NCI-H748 (cell line): ENCODE measurements around the gene ALDH16A1.

Source experiments
- DNase-seq: peaks from one replicate; lab custom pipeline; 2025; ENCODE audit not compliant: unreplicated experiment; lab: John Stamatoyannopoulos, UW

ALDH16A1 gene

GRCh38 chr19:49453013-49453756 is at the start of gene ALDH16A1:
TSS of gene ALDH16A1 (plus strand) at chr19:49453225. CDS start at chr19:49453332, 107 bp downstream.
- DNase-seq, result peak; percentile 99

GRCh38 chr19:49403404-49404187 is 49.4 kb upstream of the ALDH16A1 start:
- DNase-seq, result peak; percentile 95

- DNase-seq, result no peak
These were observed 45.9 kb upstream of the ALDH16A1 start for GRCh38 chr19:49407079-49407478.

- no peak for DNase-seq
These were observed 45.5 kb upstream of the ALDH16A1 start for GRCh38 chr19:49407482-49408015.

- no peak for DNase-seq
These were observed 44.1 kb upstream of the ALDH16A1 start for GRCh38 chr19:49408816-49409440.

GRCh38 chr19:49409441-49410029 is 43.5 kb upstream of the ALDH16A1 start:
- DNase-seq, result peak; percentile 21

- no peak for DNase-seq
These were observed 41.2 kb upstream of the ALDH16A1 start for GRCh38 chr19:49411681-49412326.

- DNase-seq, result no peak
These were observed 39.7 kb upstream of the ALDH16A1 start for GRCh38 chr19:49413348-49413747.

GRCh38 chr19:49414256-49414655 is 38.8 kb upstream of the ALDH16A1 start:
- DNase-seq, result no peak

GRCh38 chr19:49415102-49415809 is 37.8 kb upstream of the ALDH16A1 start:
- no peak for DNase-seq

- DNase-seq, result no peak
These were observed 37.2 kb upstream of the ALDH16A1 start for GRCh38 chr19:49415810-49416200.

GRCh38 chr19:49417088-49417487 is 35.9 kb upstream of the ALDH16A1 start:
- DNase-seq, result no peak

GRCh38 chr19:49418511-49418910 is 34.5 kb upstream of the ALDH16A1 start:
- DNase-seq, result no peak

GRCh38 chr19:49419173-49419572 is 33.9 kb upstream of the ALDH16A1 start:
- DNase-seq, result no peak

GRCh38 chr19:49420227-49420626 is 32.8 kb upstream of the ALDH16A1 start:
- no peak for DNase-seq

GRCh38 chr19:49421039-49421877 is 31.8 kb upstream of the ALDH16A1 start:
- DNase-seq, result peak; percentile 100

- DNase-seq, result no peak
These were observed 31.2 kb upstream of the ALDH16A1 start for GRCh38 chr19:49421878-49422202.

- peak; percentile 64 for DNase-seq
These were observed 30.5 kb upstream of the ALDH16A1 start for GRCh38 chr19:49422407-49423070.
